ENCODE measurements around the gene MYMX.

The MYMX gene

DNA sequence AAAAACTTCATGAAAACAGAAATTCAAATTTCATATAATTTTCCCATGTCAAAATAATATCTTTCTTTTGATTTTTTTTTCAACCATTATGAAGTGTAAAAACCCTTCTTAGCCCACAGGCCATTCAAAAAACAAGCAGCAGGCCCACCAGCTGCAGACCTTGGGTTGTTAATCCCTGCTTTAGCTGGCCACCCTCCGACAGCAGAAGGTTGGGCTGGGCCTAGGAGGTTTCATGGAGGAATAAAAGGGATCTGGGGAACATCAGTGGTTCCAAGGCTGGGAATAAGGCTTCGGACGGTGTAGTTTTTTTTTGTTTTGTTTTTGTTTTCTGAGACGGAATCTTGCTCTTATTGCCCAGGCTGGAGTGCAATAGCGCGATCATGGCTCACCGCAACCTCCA lies 26.6 kb downstream of the MYMX start:
- TF ChIP-seq, protein P1, sequence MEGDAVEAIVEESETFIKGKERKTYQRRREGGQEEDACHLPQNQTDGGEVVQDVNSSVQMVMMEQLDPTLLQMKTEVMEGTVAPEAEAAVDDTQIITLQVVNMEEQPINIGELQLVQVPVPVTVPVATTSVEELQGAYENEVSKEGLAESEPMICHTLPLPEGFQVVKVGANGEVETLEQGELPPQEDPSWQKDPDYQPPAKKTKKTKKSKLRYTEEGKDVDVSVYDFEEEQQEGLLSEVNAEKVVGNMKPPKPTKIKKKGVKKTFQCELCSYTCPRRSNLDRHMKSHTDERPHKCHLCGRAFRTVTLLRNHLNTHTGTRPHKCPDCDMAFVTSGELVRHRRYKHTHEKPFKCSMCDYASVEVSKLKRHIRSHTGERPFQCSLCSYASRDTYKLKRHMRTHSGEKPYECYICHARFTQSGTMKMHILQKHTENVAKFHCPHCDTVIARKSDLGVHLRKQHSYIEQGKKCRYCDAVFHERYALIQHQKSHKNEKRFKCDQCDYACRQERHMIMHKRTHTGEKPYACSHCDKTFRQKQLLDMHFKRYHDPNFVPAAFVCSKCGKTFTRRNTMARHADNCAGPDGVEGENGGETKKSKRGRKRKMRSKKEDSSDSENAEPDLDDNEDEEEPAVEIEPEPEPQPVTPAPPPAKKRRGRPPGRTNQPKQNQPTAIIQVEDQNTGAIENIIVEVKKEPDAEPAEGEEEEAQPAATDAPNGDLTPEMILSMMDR (IDR thresholded peaks at IDR 0.05; ENCODE audit: low read depth, low read length), result no peak

DNA sequence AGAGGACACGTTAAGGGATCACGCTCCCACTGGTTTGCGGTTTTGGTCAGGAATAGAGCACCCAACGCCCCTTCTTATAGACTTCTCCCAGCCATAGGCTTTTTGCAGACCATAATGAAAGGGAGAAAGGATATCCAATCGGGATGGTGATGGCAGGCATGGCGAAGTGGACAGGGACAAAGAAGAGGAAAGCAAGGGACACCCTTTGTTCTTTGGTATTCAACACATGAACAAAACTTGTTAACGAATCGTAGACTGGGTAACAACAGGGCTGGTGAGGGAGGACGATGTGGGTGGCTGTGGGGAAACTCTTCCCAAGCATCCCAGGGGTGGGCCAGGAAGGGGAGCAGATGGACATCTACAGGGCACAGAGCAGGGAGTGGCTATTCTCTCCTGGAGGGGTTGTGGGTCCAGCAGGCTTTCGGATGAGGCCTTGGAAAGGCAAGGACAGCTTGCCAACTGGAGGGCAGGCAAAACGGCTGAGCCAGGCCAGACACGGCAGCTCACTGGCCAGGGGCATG lies 28.7 kb downstream of the MYMX start:
- no peak for DNase-seq (ENCODE audit: low read depth in 2 of 2)
- peak overlapping the region; percentile 82 to 90 for H3K4me3 ChIP-seq (replicated peaks in 1 of 2; ENCODE audit: low read depth in 2 of 2, low read length in 2 of 2)
- TF ChIP-seq, protein P1 (IDR thresholded peaks at IDR 0.05; ENCODE audit: low read depth, low read length), result no peak

More for the DNA sequence above, 26.6 kb downstream of the MYMX start:
- no peak for DNase-seq (ENCODE audit: low read depth in 2 of 2)
- H3K4me3 ChIP-seq (replicated peaks in 1 of 2; ENCODE audit: low read depth in 2 of 2, low read length in 2 of 2), result no peak overlapping the region

DNA sequence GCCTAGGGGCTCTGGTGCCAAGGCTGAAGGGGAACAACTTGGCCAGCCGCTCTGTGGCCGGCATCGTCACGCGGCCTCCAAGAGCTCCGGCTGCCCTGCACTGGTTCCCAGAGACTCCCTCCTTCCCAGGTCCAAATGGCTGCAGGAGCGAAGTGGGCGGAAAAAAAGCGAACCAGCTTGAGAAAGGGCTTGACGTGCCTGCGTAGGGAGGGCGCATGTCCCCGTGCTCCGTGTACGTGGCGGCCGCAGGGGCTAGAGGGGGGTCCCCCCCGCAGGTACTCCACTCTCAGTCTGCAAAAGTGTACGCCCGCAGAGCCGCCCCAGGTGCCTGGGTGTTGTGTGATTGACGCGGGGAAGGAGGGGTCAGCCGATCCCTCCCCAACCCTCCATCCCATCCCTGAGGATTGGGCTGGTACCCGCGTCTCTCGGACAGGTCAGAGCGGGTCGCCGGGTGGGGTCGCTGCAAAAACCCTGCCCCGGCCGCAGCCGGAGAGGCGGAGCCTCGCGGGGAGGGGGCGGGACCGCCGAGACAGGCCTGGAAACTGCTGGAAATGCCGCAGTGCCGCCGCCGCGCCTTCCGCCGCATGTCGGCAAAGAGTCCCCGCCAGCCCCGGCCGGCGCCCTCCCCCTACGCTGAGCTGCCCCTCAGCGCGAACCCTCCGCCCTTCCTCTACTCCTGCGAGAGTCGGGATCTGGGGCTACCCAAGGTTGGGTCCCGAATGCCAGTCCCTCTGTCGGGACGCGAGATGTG lies 29.4 kb downstream of the MYMX start:
- TF ChIP-seq, protein P1 (IDR thresholded peaks at IDR 0.05; ENCODE audit: low read depth, low read length), result no peak
- peak; percentile 83 to 92 for DNase-seq (ENCODE audit: low read depth in 2 of 2)
- peak overlapping the region; percentile 82 to 90 for H3K4me3 ChIP-seq (replicated peaks in 1 of 2; ENCODE audit: low read depth in 2 of 2, low read length in 2 of 2)

DNA sequence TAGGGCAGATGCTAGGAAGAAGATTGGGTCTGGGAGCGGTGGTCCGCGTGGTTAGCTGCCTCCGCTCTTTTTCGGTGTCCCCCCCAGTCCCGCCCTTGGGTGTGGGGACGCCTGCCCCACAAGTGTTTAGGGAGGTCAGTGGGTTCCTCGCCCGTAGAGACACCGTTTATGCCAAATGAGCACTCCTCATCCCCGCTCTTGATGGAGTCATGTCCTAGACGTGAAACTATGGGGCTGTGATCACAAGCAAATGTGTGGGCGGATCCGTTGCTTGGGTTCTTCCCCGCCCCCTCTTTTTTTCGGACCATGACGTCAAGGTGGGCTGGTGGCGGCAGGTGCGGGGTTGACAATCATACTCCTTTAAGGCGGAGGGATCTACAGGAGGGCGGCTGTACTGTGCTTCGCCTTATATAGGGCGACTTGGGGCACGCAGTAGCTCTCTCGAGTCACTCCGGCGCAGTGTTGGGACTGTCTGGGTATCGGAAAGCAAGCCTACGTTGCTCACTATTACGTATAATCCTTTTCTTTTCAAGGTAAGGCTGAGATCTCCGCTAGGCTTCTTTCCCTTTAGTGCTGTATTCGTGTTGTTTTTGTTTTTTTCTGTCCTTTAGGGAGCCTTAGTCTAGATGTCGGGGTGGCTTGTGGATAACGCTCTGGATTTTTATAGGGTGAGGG lies 30.1 kb downstream of the MYMX start, which contains the start of gene HSP90AB1:
Gene HSP90AB1, plus strand, starts transcription at position 439 of the 675 bp plus-strand sequence. CDS start 1,529 bp downstream, outside the sequence.
- TF ChIP-seq, protein P1 (IDR thresholded peaks at IDR 0.05; ENCODE audit: low read depth, low read length), result no peak
- H3K4me3 ChIP-seq (replicated peaks in 1 of 2; ENCODE audit: low read depth in 2 of 2, low read length in 2 of 2), result peak within 1 kb of the TSS; percentile 82 to 90
- peak; percentile 99 for DNase-seq (ENCODE audit: low read depth in 2 of 2)

DNA sequence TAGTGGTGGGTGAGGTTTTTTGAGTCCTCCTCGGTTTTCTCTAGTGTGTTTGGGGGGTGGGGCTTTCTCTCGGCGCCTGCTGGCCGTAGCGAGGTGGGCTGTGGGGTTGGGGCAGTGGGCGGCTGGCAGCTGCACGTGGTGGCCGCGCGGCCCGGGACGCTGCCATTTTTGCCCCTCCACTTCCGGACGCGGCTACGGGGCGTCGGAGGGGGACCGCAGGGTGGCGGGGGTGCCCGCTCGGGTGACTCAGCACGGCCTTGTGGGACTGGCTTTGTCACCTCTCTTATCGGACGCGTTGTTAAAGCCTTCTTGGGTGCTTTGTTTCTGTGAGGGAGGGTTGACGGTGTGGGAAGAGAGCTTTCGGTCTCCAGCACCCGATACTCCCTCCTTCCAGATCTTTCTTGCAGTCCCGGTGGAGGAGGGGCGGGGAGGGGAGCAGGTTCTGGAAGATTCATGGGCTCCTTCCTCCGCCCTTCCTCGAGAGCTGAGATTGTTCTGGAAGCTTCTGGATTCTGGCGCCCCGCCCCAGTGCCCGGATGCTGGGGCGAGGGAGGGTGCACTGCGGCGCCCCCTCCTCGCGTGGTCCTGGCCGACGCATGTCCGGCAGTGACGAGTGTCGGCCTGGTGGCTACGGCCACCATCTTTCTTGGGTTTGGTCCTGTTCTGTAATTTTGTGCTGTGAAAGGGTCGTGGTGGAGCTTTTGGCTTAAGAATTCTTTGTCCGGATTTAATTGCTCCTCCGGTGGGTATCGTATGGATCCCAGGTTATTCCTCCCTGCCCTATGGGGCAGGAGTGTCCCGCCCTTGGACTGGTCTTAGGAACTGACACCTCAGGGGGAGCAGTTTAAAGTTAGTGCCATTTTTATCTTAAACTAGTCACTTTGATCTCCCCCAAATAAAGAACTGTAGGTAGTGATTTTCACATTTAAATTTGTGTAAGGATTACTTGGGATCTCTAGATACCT lies 30.9 kb downstream of the MYMX start:
- peak; percentile 53 to 63 for DNase-seq (ENCODE audit: low read depth in 2 of 2)
- peak overlapping the region; percentile 82 to 90 for H3K4me3 ChIP-seq (replicated peaks in 1 of 2; ENCODE audit: low read depth in 2 of 2, low read length in 2 of 2)
- TF ChIP-seq, protein P1 (IDR thresholded peaks at IDR 0.05; ENCODE audit: low read depth, low read length), result no peak

DNA sequence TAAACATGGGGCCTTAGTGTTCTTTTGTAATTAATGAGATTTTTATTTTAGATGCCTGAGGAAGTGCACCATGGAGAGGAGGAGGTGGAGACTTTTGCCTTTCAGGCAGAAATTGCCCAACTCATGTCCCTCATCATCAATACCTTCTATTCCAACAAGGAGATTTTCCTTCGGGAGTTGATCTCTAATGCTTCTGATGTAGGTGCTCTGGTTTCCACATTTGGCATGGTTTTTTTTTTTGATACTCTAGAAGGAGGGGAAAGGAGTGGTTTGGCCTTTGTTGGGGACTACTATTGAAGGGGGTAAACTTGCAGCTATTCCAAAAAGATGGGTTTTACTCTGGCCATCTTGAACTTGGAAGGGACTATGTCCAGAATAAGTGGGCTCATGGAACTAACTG lies 31.9 kb downstream of the MYMX start:
- TF ChIP-seq, protein P1 (IDR thresholded peaks at IDR 0.05; ENCODE audit: low read depth, low read length), result no peak
- DNase-seq (ENCODE audit: low read depth in 2 of 2), result no peak
- peak overlapping the region; percentile 82 to 90 for H3K4me3 ChIP-seq (replicated peaks in 1 of 2; ENCODE audit: low read depth in 2 of 2, low read length in 2 of 2)
